NCI-H82 (cell line): ENCODE results near the gene UBAP2.

ENCODE experiments used
- DNase-seq: peaks from one replicate; lab custom pipeline; 2025; lab: John Stamatoyannopoulos, UW

UBAP2 gene

GRCh38 chr9:33880211-33881089, 168.2 kb downstream of the UBAP2 start:
- no peak for DNase-seq

DNA sequence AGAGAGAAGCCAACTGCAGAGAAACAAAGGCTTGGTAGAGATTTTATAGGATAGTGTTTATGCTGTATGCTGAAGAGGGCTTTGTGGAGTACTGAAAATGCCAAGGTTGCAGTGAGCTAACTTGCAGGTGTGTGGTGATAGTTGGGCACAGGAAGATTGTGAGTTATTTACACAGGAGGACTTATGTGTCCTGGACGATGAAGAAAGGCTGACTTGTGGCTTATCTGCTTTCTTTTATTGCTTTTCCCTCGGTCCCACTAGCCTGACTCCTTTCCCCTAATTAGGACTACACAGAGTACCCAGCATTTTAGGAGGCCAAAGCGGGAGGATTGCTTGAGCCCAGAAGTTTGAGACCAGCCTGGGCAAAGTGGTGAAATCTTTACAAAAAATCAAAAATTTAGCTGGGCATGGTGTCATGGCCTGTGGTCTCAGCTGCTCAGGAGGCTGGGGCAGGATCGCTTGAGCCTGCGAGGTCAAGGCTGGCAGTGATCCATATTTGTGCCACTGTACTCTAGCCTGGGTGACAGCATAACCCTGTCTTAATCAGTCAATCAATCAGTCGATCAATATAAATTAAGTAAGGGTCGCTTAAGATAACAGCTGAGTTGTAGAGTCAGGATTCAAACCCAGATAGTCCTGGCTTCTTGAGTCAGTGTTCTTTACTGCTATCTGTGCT, 169.9 kb downstream of the UBAP2 start:
- no peak for DNase-seq

DNA sequence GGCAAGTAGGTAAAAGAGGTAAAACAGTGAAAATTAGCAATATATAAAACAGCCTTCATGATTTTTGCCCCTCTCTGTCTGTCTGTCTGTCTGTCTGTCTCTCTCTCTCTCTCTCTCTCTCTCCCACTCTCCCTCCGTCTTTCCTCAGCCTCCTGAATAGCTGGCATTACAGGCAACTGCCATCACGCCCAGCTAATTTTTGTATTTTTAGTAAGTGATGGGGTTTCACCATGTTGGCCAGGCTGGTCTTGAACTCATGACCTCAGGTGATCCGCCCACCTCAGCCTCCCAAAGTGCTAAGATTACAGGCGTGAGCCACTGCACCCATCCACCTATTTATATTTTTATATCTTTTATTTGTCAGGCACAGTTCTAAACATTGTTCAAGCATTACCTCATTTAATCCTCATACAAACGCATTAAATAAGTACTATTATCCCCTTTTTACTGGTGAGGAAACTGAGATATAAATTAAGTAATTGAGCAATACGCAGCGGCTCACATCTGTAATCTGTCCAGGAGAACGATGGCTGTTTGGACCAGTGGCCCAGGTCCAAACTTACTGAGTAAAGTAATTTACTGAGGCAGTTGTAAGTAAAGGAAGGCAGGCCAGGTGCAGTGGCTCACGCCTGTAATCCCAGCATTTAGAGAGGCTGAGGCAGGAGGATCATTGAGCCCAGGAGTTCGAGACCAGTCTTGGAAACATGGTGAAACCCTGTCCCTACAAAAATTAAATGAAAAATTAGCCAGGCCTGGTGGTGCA, 170.8 kb downstream of the UBAP2 start:
- DNase-seq = no peak
